ENCODE data around the gene ANTXR2.
A peak's percentile ranks its signal among the peaks of the same experiment; 100 is the strongest.

ANTXR2 gene

GRCh38 chr4:79980448-79980847, 92.6 kb downstream of the ANTXR2 start:
- no peak for DNase-seq

GRCh38 chr4:79979785-79980437, 93.1 kb downstream of the ANTXR2 start:
- no peak for DNase-seq

- no peak for DNase-seq
Measured at GRCh38 chr4:79977131-79977840, 95.7 kb downstream of the ANTXR2 start.

GRCh38 chr4:79964400-79965211, 108.4 kb downstream of the ANTXR2 start:
- DNase-seq = no peak

- DNase-seq = no peak
Measured at GRCh38 chr4:79964020-79964399, 109.0 kb downstream of the ANTXR2 start.

GRCh38 chr4:79959652-79960051, 113.4 kb downstream of the ANTXR2 start:
- DNase-seq = no peak

GRCh38 chr4:79958466-79959264, 114.4 kb downstream of the ANTXR2 start:
- DNase-seq = peak; percentile 54

- DNase-seq = no peak
Measured at GRCh38 chr4:79949178-79949577, 123.9 kb downstream of the ANTXR2 start.

GRCh38 chr4:79948739-79949138, 124.3 kb downstream of the ANTXR2 start:
- no peak for DNase-seq

- no peak for DNase-seq
Measured at GRCh38 chr4:79948261-79948660, 124.8 kb downstream of the ANTXR2 start.

- DNase-seq = no peak
Measured at GRCh38 chr4:79947386-79947785, 125.6 kb downstream of the ANTXR2 start.

GRCh38 chr4:79935274-79935673, 137.8 kb downstream of the ANTXR2 start:
- no peak for DNase-seq

- no peak for DNase-seq
Measured at GRCh38 chr4:79934660-79935059, 138.4 kb downstream of the ANTXR2 start.

- DNase-seq = no peak
Measured at GRCh38 chr4:79927931-79928330, 145.1 kb downstream of the ANTXR2 start.

GRCh38 chr4:79923281-79923680, 149.7 kb downstream of the ANTXR2 start:
- DNase-seq = peak; percentile 39

- no peak for DNase-seq
Measured at GRCh38 chr4:79922011-79922410, 151.0 kb downstream of the ANTXR2 start.

GRCh38 chr4:79920163-79920853, 152.7 kb downstream of the ANTXR2 start:
- no peak for DNase-seq

- no peak for DNase-seq
Measured at GRCh38 chr4:79918292-79918691, 154.7 kb downstream of the ANTXR2 start.

- DNase-seq = peak; percentile 73
Measured at GRCh38 chr4:79917246-79917645, 155.8 kb downstream of the ANTXR2 start.

GRCh38 chr4:79915246-79915645, 157.8 kb downstream of the ANTXR2 start:
- DNase-seq = no peak

- peak; percentile 51 for DNase-seq
Measured at GRCh38 chr4:79913581-79913980, 159.4 kb downstream of the ANTXR2 start.

GRCh38 chr4:79907001-79907400, 166.0 kb downstream of the ANTXR2 start:
- DNase-seq = peak; percentile 69

Data from hematopoietic multipotent progenitor cell treated with erythropoietin and hydrocortisone succinate and interleukin-3 and kit ligand, for 4 days (in vitro differentiated cells).